PFSK-1 (cell line): ENCODE data around the gene DCUN1D3.

Experiments
- POLR2AphosphoS5 ChIP-seq: IDR thresholded peaks from 2 replicates; pipeline ENCODE4 v1.6.1; 2012; ENCODE audit warnings: low read depth, mild to moderate bottlenecking, control low read depth, low read length, moderate library complexity
- SIN3A ChIP-seq: IDR thresholded peaks from 2 replicates; pipeline ENCODE4 v1.6.1; 2012; ENCODE audit warnings: mild to moderate bottlenecking, low read length, moderate library complexity, borderline replicate concordance; ENCODE audit not compliant: insufficient read depth
- TAF1 ChIP-seq: IDR thresholded peaks from 2 replicates; pipeline ENCODE4 v1.6.1; 2012; ENCODE audit warnings: low read length, control low read depth, borderline replicate concordance; ENCODE audit not compliant: insufficient read depth
- TF ChIP-seq, protein P1 (sequence below), 2 experiments: IDR thresholded peaks; 2 replicates each; pipeline versions ENCODE4 v1.6.1 to v1.8.0; 2011 to 2012; ENCODE audit warnings: low read depth in 2 of 2, low read length in 2 of 2, control low read depth in 1 of 2, inconsistent platforms in 1 of 2, mild to moderate bottlenecking in 1 of 2, moderate library complexity in 1 of 2; ENCODE audit not compliant: insufficient read depth in 1 of 2

DNA sequence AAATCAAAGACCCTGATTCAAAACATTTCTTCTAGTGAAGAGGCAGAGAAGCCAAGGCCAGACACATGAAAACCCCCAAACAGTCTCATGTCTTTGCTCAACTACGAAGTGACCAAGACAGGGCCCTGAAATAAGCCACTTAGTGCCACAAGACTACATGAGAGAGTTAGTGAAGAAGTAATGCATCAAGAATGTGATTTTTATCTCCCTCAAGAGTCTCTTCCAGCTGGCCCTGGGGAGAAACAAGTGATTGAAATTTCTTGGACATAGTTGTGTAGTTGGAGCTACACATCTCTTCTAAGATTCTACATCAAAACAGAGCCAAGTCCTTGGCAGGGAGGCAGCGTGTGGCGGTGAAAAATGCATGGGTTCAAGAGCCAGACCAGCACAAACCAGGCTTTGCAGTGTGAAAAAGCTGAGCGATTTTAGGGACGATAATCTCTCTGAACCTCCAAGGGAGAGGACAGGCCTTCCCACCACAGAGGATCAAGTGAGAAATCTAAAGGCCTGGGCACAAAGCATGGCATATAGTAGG, 31.0 kb upstream of the DCUN1D3 start:
- no peak for TF ChIP-seq POLR2AphosphoS5
- TF ChIP-seq, protein P1, sequence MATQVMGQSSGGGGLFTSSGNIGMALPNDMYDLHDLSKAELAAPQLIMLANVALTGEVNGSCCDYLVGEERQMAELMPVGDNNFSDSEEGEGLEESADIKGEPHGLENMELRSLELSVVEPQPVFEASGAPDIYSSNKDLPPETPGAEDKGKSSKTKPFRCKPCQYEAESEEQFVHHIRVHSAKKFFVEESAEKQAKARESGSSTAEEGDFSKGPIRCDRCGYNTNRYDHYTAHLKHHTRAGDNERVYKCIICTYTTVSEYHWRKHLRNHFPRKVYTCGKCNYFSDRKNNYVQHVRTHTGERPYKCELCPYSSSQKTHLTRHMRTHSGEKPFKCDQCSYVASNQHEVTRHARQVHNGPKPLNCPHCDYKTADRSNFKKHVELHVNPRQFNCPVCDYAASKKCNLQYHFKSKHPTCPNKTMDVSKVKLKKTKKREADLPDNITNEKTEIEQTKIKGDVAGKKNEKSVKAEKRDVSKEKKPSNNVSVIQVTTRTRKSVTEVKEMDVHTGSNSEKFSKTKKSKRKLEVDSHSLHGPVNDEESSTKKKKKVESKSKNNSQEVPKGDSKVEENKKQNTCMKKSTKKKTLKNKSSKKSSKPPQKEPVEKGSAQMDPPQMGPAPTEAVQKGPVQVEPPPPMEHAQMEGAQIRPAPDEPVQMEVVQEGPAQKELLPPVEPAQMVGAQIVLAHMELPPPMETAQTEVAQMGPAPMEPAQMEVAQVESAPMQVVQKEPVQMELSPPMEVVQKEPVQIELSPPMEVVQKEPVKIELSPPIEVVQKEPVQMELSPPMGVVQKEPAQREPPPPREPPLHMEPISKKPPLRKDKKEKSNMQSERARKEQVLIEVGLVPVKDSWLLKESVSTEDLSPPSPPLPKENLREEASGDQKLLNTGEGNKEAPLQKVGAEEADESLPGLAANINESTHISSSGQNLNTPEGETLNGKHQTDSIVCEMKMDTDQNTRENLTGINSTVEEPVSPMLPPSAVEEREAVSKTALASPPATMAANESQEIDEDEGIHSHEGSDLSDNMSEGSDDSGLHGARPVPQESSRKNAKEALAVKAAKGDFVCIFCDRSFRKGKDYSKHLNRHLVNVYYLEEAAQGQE (IDR thresholded peaks at IDR 0.05; ENCODE audit: insufficient read depth in 1 of 2, low read depth in 2 of 2, low read length in 2 of 2), result no peak
- TF ChIP-seq SIN3A, result no peak
- no peak for TF ChIP-seq TAF1
